SH-SY5Y (cell line): ENCODE results near the gene ARHGEF25.

Experiments used
- GATA2 ChIP-seq: IDR thresholded peaks from 2 replicates; pipeline ENCODE4 v1.6.1; 2011; ENCODE audit warnings: mild to moderate bottlenecking, low read depth, low read length
- GATA3 ChIP-seq: IDR thresholded peaks from 2 replicates; pipeline ENCODE4 v1.6.1; 2011; ENCODE audit warnings: low read depth, mild to moderate bottlenecking, low read length, moderate library complexity

ARHGEF25 gene

GRCh38 chr12:57629897-57630471 is 18.7 kb downstream of the ARHGEF25 start:
- TF ChIP-seq GATA3 (no peak), GATA2 (no peak)

- TF ChIP-seq GATA2 (no peak), GATA3 (no peak)
These were observed 19.7 kb downstream of the ARHGEF25 start for GRCh38 chr12:57630891-57631433.

- TF ChIP-seq GATA2 (no peak), GATA3 (no peak)
These were observed 20.4 kb downstream of the ARHGEF25 start for GRCh38 chr12:57631566-57632072.

DNA sequence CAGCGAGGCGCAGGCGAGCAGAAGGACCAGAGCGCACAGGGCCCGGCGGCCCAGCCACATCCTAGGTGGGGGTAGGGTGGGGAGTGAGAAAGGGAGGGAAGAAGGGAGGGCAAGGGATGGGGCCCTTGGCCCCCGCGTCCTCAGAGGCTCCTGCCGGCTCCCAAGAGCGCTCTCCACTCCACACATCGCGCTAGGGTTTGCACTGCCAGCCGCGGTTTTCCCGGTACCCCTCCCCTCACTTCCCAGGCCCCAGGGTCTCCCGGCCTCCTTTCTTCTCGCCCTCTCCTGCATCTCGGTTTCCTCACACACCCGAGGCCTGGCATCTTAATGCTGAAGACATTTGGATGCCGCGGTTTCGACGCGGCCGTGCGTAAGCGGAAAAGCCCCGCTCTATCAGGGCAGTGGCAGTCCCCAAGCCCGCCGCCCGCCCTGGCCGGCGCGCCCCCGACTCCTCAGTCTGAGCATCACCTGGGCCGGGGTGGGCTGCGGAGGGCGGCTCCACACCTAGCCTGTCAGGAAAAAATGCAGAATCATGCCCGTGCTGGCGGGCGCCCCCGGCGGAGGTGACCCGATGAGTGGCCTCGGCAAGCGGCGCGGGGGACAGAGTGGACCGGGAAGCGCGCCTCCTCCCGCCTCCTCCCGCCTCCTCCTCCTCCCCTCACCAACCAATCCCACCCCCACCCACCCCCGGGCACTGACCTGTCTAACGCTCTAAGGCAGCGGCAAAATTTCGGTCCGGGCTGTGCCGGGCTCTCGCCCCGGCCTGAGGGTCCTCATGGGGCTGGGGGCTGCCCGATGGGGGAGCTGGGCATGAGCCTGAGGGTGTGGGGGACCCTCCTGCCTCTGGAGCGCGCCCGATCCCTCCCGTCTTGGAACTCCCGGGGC is 21.1 kb downstream of the ARHGEF25 start:
- no peak for TF ChIP-seq GATA2
- no peak for TF ChIP-seq GATA3

DNA sequence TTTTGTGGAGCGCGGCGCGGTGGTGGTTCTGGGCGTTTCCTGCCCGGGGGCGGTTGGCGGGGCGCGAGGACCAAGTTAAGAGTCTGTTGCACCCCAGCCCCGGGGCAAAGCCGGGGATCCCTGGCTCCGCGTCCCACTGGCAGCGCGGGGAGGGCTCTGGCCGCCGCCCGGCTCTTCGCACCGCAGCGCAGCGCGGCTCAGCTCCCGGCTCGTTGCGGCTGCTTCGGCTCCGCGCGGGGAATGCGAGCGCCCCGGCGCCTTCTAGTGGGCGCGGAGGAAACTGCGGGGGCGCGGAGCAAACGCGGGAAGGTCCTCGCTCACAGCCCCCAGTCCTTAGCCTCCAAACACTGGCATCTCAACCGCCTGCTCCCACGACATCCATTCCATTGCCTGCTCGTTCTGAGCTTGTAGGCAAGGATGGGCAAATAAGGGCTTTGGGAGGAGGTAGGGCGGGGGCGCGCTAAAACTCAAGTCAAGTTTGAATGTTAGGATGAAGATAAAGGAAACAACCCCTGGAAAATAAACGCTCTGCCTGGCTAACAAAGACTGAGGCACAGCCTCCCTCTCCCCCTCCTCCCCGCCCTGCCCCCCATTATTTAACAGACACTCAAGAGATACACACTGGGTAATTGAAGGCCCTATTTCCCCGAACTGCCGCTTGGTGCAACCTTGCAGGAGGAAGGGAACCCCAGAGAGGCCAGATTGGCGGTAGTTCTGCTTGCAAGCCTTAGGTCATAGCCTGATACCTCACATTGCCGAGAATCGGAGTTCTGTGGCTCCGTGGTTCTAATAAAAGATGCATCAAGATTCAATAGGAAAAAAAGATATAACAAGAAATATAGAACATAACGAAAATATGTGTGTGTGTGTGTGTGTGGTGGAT is 22.0 kb downstream of the ARHGEF25 start, which contains the start of gene B4GALNT1:
Gene B4GALNT1, minus strand, starts transcription at position 244 of the 883 bp plus-strand sequence. CDS start 1,069 bp downstream, outside the sequence.
- TF ChIP-seq GATA2 = no peak

GRCh38 chr12:57637364-57637763 is 26.1 kb downstream of the ARHGEF25 start:
- no peak for TF ChIP-seq GATA3
- no peak for TF ChIP-seq GATA2

- TF ChIP-seq GATA2 (no peak), GATA3 (no peak)
These were observed 26.9 kb downstream of the ARHGEF25 start for GRCh38 chr12:57638096-57638495.

DNA sequence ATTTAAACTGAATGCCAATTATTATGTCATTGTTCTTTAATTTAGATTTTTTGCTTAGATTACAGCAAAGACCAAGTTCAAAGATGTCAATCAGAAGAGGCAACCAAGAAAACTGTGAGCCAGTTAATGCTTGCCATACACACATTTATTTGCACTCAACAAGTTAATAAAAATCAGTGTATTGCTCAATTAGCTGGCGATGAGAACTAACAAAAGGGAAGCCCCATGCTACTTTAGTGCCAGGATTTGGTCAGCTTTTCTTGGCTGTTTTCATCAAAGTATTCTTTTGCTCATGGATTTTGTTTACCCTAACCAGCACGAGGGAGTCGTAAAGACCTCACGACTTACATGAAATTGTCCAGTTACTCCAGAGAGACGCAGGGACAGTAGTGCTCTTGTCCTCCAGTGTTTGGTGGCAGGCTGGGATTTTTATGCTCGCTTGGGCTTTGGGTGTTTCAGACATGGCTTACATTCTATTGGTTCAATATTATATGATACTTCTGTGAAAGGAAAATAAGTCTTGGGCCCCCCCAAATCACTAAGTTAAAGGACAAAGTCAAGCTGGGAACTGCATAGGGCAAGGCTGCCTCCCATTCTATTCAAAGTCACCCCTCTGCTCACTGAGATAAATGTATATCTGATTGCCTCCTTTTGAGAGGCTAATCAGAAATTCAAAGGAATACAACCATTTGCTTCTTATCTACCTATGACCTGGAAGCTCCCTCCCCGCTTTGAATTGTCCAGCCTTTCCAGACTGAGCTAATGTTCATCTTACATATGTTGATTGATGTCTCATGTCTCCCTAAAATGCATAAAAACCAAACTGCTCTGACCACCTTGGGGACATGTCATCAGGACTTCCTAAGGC is 29.2 kb downstream of the ARHGEF25 start:
- TF ChIP-seq GATA2 = no peak
- TF ChIP-seq GATA3 = no peak

DNA sequence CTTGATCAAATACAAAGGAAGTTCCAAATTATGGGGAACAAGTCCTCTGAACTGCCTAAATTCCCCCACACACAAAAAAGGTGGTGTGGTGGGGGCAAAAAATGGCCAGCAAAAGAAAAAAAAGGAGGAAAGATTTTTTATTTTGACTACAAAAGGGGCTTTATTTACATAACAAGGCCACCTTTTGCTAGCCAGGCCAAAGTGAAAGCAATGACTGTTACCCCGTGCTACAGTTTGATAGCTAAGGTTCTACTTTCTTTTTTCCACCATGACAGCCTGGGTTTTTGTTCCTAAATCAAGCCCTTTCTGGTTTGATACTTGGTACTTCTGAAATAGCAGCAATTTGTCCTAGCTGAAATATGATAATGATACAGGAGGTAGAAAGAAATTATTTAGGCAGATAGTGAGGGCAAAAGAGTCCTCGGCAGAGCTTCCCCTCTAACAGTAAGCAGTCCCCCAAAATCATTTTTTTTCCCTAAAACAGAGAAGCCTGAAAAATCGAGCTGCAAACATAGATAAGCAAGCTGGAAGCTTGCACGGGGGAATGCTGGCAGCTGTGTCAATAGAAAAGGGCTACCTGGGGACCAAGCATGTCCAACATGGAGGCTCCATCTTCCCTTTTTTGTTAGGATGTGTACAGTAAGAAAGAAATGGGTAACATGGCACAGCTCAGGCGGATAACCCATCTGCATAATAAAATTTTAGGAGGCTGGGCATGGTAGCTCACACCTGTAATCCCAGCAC is 30.6 kb downstream of the ARHGEF25 start:
- no peak for TF ChIP-seq GATA2
- no peak for TF ChIP-seq GATA3

- TF ChIP-seq GATA3 = no peak
These were observed 42.8 kb downstream of the ARHGEF25 start for GRCh38 chr12:57654042-57654441.

DNA sequence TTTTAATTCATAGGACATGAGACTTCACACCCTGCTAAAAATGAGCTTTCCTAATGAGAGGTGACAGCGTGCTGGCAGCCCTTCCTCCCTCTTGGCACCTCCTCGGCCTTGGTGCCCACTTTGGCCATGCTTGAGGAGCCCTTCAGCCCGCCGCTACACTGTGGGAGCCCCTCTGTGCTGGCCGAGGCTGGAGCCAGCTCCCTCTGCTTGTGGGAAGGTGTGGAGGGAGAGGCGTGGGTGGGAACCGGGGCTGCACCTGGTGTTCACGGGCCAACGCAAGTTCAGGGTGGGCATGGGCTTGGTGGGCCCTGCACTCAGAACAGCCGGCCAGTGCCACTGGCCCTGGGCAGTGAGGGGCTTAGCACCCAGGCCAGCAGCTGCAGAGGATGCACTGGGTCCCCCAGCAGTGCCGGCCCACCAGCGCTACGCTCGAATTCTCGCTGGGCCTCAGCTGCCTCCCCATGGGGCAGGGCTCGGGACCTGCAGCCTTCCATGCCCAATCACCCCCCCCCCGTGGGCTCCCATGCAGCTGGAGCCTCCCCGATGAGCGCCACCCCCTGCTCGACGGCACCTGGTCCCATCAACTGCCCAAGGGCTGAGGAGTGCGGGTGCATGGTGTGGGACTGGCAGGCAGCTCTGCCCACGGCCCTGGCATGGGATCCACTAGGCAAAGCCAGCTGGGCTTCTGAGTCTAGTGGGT is 44.5 kb downstream of the ARHGEF25 start:
- TF ChIP-seq GATA3 = no peak
- no peak for TF ChIP-seq GATA2

GRCh38 chr12:57657744-57658143 is 46.5 kb downstream of the ARHGEF25 start:
- no peak for TF ChIP-seq GATA3
- no peak for TF ChIP-seq GATA2

DNA sequence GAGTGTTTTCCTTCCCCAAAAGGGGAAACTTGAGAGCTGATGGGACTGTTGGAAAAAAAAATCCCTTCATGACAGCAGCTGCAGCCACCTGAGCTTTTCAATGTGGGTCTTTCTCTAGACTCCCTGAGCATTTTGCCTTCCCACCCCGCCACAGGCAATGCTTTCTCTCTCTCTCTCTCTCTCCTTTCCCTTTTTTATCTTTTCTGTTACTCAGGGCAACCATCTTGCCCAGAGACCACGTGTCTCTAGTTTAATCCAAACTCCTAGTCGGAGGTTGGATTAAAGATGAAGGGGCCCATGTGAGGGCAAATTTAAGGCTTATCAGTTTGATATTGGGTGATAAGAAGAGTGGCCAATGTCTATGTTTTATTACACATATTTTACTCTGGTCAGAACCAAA is 47.7 kb downstream of the ARHGEF25 start:
- TF ChIP-seq GATA3 (no peak), GATA2 (no peak)
